Tibial artery (tissue), 4 donors: ENCODE data around the gene MYH7B.

ENCODE experiments used
- DNase-seq, 2 donors: peaks; one replicate each; pipeline ENCODE4 v3.0.0-alpha.2; 2019
- H3K27ac ChIP-seq, 2 donors: fragments of 200-600 bp; sonication (generic) in 1 of 2; 1 replicate in 1 of 2; 2 replicates in 1 of 2; pipeline ENCODE4 v1.5.1; 2018 to 2019; ENCODE audit warnings: mild to moderate bottlenecking in 1 of 2
- H3K27me3 ChIP-seq, 2 donors: fragments of 200-600 bp; sonication (generic) in 1 of 2; one replicate each; pipeline versions ENCODE4 v1.5.1 to v1.6.0; 2016 to 2019
- H3K36me3 ChIP-seq, 3 donors: fragments of 200-600 bp; sonication (generic) in 2 of 3; one replicate each; pipeline ENCODE4 v1.5.1; 2016 to 2019; ENCODE audit warnings: mild to moderate bottlenecking in 2 of 3
- H3K4me1 ChIP-seq, 4 donors: fragments of 200-600 bp; sonication (generic) in 2 of 4; 1 replicate in 3 of 4; 2 replicates in 1 of 4; pipeline ENCODE4 v1.5.1; 2016 to 2019
- H3K4me3 ChIP-seq, 2 donors: fragments of 200-600 bp; sonication (generic) in 1 of 2; 1 replicate in 1 of 2; 2 replicates in 1 of 2; pipeline ENCODE4 v1.5.1; 2018 to 2019; ENCODE audit warnings: mild to moderate bottlenecking in 2 of 2
- H3K9me3 ChIP-seq, 3 donors: fragments of 200-600 bp; sonication (generic) in 1 of 3; one replicate each; pipeline ENCODE4 v1.5.1; 2016 to 2019
- CTCF ChIP-seq, 2 experiments: fragments of 200-600 bp in 1 of 2; fragments of 450-650 bp in 1 of 2; IDR thresholded peaks; one replicate each; pipeline ENCODE4 v1.5.1; 2017 to 2019; ENCODE audit warnings: antibody characterized with exemption in 2 of 2, mild to moderate bottlenecking in 1 of 2, moderate library complexity in 1 of 2
- intact Hi-C: fragments of 100-400 bp; cut with DNase I; formaldehyde crosslinking; loops from one replicate; pipeline ENCODE4 v1.15.0; 2023; ENCODE audit warnings: low total_unique reads

Gene MYH7B

GRCh38 chr20:34955231-34956040 lies at the start of gene MYH7B, which contains the start of gene GSS:
Gene MYH7B, plus strand, starts transcription at chr20:34955868. Its CDS starts 22,138 bp downstream, at chr20:34978006.
Gene GSS, minus strand, starts transcription at chr20:34955806. Its CDS starts 3,954 bp downstream, at chr20:34951852.
- Histone ChIP-seq H3K27me3 (no peaks in the 10 kb centered on the region), H3K4me3 (peak within 1 kb of the TSS; percentile 63 to 64), H3K27ac (peak within 1 kb of the TSS; percentile 83 to 90), H3K36me3 (peaks cover 0 to 8% (median 4%) of the 10 kb centered on the region in 3 donors), H3K4me1 (peaks cover 0 to 18% (median 9%) of the 10 kb centered on the region in 4 donors), H3K9me3 (no peaks in the 10 kb centered on the region)
- peak; percentile 55 to 70 for TF ChIP-seq CTCF (IDR thresholded peaks at IDR 0.05)
- peak; percentile 97 to 98 for DNase-seq
- intact Hi-C loops, result loop anchor here (2.0 kb wide), 1 partner anchor 83 kb away; the partner anchor contains the start of gene GGT7

- no peak overlapping the region for H3K4me3 ChIP-seq
- peaks cover 12 to 39% (median 18%) of the 10 kb centered on the region in 4 donors for H3K4me1 ChIP-seq
- peak overlapping the region; percentile 65 to 72 for H3K27ac ChIP-seq
- TF ChIP-seq CTCF (IDR thresholded peaks at IDR 0.05), result no peak
- no peaks in the 10 kb centered on the region for H3K27me3 ChIP-seq
- H3K36me3 ChIP-seq, result no peaks in the 10 kb centered on the region
- no peaks in the 10 kb centered on the region for H3K9me3 ChIP-seq
- DNase-seq, result peak in 1 of 2 donors; percentile 47
- intact Hi-C loops, result no loop called here
These were observed 47.8 kb upstream of the MYH7B start for GRCh38 chr20:34907616-34908469.

GRCh38 chr20:34915131-34915530 lies 40.5 kb upstream of the MYH7B start:
- H3K36me3 ChIP-seq, result peaks cover 0 to 13% (median 11%) of the 10 kb centered on the region in 3 donors
- H3K4me3 ChIP-seq, result no peak overlapping the region
- H3K4me1 ChIP-seq, result no peaks in the 10 kb centered on the region
- no peak for TF ChIP-seq CTCF (IDR thresholded peaks at IDR 0.05)
- H3K27ac ChIP-seq, result no peak overlapping the region
- H3K27me3 ChIP-seq, result no peaks in the 10 kb centered on the region
- DNase-seq, result no peak
- H3K9me3 ChIP-seq, result no peaks in the 10 kb centered on the region
- intact Hi-C loops, result no loop called here

GRCh38 chr20:34915749-34916455 lies 39.8 kb upstream of the MYH7B start:
- no peak for TF ChIP-seq CTCF (IDR thresholded peaks at IDR 0.05)
- Histone ChIP-seq H3K9me3 (no peaks in the 10 kb centered on the region), H3K4me3 (no peak overlapping the region), H3K27me3 (no peaks in the 10 kb centered on the region), H3K4me1 (no peaks in the 10 kb centered on the region), H3K27ac (no peak overlapping the region), H3K36me3 (peaks cover 0 to 20% (median 15%) of the 10 kb centered on the region in 3 donors)
- intact Hi-C loops, result no loop called here
- no peak for DNase-seq

GRCh38 chr20:34916774-34917354 lies 38.8 kb upstream of the MYH7B start:
- H3K36me3 ChIP-seq, result peaks cover 0 to 24% (median 20%) of the 10 kb centered on the region in 3 donors
- H3K9me3 ChIP-seq, result no peaks in the 10 kb centered on the region
- no peak overlapping the region for H3K4me3 ChIP-seq
- no peak overlapping the region for H3K27ac ChIP-seq
- no peaks in the 10 kb centered on the region for H3K27me3 ChIP-seq
- intact Hi-C loops, result no loop called here
- H3K4me1 ChIP-seq, result peaks cover 0 to 8% (median 4%) of the 10 kb centered on the region in 4 donors
- no peak for TF ChIP-seq CTCF (IDR thresholded peaks at IDR 0.05)
- DNase-seq, result no peak
